Psoas muscle (tissue), 8 donors: Measurements from ENCODE around the gene PRKRIP1. TPM values are rescaled to one million over a fixed set of nuclear protein-coding genes. Genes with fewer than 3 reads are reported as not detected.
"Not testable (repeated sequence)": the region's sequence is repeated elsewhere in the genome, so short reads cannot be mapped to it uniquely, and the experiment has no call there.

Experiments used
- ATAC-seq, 4 donors: fragments of 200-7000 bp; cut with Tn5 transposase; one replicate each; pipeline ENCODE4 v1.9.1; 2020; ENCODE audit warnings: moderate library complexity in 3 of 4, mild to moderate bottlenecking in 2 of 4
- DNase-seq, 2 donors: peaks; one replicate each; pipeline ENCODE4 v3.0.0-alpha.2; 2020
- H3K27ac ChIP-seq: fragments of 200-600 bp; one replicate; pipeline ENCODE4 v1.8.0; 2022
- H3K27me3 ChIP-seq, 3 donors: fragments of 200-600 bp in 1 of 3; one replicate each; pipeline versions ENCODE4 v1.6.1 to v1.8.0; 2013 to 2022; ENCODE audit warnings: low read length in 2 of 3, mild to moderate bottlenecking in 2 of 3, moderate library complexity in 1 of 3; ENCODE audit not compliant: insufficient read depth in 3 of 3
- H3K36me3 ChIP-seq, 2 donors: fragments of 200-600 bp in 1 of 2; one replicate each; pipeline versions ENCODE4 v1.6.1 to v1.8.0; 2013 to 2022; ENCODE audit warnings: low read depth in 1 of 2, mild to moderate bottlenecking in 1 of 2, moderate library complexity in 1 of 2; ENCODE audit not compliant: insufficient read depth in 1 of 2
- H3K4me1 ChIP-seq: fragments of 200-600 bp; one replicate; pipeline ENCODE4 v1.8.0; 2022
- H3K4me3 ChIP-seq: fragments of 200-600 bp; one replicate; pipeline ENCODE4 v1.8.0; 2022; ENCODE audit warnings: mild to moderate bottlenecking
- H3K9me3 ChIP-seq: fragments of 200-600 bp; one replicate; pipeline ENCODE4 v1.8.0; 2022
- CTCF ChIP-seq: fragments of 200-600 bp; IDR thresholded peaks from one replicate; pipeline ENCODE4 v1.8.0; 2022; ENCODE audit warnings: antibody characterized with exemption
- WGBS, 3 donors: extraction: QIAGEN DNeasy Blood & Tissue Kit; methylation state at CpG; one replicate each; pipeline versions ENCODE4 v1.1.6 to v1.1.7; 2013; 5-methylcytosine and 5-hydroxymethylcytosine counted together
- intact Hi-C, 2 donors: fragments of 100-400 bp; cut with DNase I; formaldehyde crosslinking; loops; one replicate each; pipeline versions ENCODE4 v1.11.0 to v1.14.2; 2022
- polyA plus RNA-seq, 3 donors: library from polyadenylated mRNA; stranded (reverse); fragments of 200-250 nt; gene quantifications; one replicate each; pipeline ENCODE4 v1.2.3, GENCODE V29; 2013
- total RNA-seq, 4 donors: library from RNA; stranded (reverse); fragmentation: NEBNext Ultra II Directional in 2 of 4; extraction: Animal tissue kit (Norgen Biotek cat#: 25700) in 2 of 4; gene quantifications; one replicate each; pipeline versions ENCODE4 v1.2.1 to v1.2.4, GENCODE V29; 2021 to 2023
- donor health status: healthy with polysubstance abuse.
- donor health status: DM: no; HTN: no; CAD: no; lungs with moderate emphysema.
- donor health status: Bipolar disorder and iron deficiency.
- donor health status: healthy.
- donor health status: DM: yes; HTN: yes; CAD: no.
- donor health status: DM: no; HTN: no; CAD: no.
- donor health status: DM: no; HTN: no; CAD: no.
- donor health status: DM: yes; HTN: yes; CAD: no.

The PRKRIP1 gene
- total and polyA plus RNA-seq, 7 donors, result 9.7 to 20.4 (median 15.8) TPM

- Histone ChIP-seq H3K27ac (no peak overlapping the region), H3K27me3 (no peaks in the 10 kb centered on the region), H3K9me3 (no peaks in the 10 kb centered on the region), H3K4me3 (no peak overlapping the region), H3K4me1 (peaks cover 8% of the 10 kb centered on the region), H3K36me3 (peaks cover 6 to 96% of the 10 kb centered on the region in 2 donors)
- ATAC-seq, result no peak
- DNase-seq, result no peak
- intact Hi-C loops, result no loop called here
- WGBS, 3 donors, result 91 to 96% (median 92%) methylated on average over 6 of the region's 6 CpGs
- TF ChIP-seq CTCF, result no peak
Observed at GRCh38 chr7:102407910-102408309, 11.7 kb downstream of the PRKRIP1 start.

DNA sequence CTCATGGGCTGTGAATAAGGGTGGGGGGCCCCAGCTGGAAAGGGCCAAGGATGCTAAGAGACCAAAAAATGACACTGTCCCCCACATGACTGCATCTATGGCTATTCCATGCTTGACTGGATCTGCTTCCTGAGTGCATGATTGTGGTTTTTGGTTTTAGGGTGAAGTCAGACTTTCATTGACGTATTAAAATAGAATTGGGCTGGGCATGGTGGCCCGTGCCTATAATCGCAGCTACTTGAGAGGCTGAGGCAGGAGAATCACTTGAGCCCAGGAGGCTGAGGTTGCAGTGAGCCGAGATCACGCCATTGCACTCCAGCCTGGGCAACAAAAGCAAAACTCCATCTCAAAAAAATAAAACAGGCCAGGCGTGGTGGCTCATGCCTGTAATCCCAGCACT, 12.4 kb downstream of the PRKRIP1 start:
- H3K4me3 ChIP-seq, DNase-seq, H3K9me3 ChIP-seq, H3K27ac ChIP-seq, ATAC-seq, intact Hi-C loops, H3K27me3 ChIP-seq: not testable (repeated sequence)
- peaks cover 6 to 94% of the 10 kb centered on the region in 2 donors for H3K36me3 ChIP-seq
- peaks cover 10% of the 10 kb centered on the region for H3K4me1 ChIP-seq
- WGBS, 3 donors, result 92 to 98% (median 95%) methylated on average over 6 of the region's 6 CpGs

DNA sequence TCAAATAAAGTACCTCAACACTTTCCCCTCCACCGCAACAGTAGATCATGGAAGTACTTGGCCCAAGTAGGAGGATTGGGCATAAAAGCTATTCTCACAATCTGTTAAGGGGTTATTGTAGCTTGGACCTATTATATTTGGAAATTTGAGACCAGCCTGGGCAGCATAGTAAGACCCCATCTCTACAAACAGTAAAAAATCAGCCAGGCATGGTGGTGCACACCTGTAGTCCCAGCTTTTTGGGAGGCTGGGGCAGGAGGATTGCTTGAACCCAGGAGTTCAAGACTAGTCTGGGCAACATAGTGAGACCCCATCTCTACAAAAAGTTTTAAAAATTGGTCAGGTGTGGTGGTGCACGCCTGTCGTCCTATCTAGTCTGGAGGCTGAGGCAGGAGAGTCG, 13.2 kb downstream of the PRKRIP1 start:
- Histone ChIP-seq H3K27me3 (no peaks in the 10 kb centered on the region), H3K9me3 (no peaks in the 10 kb centered on the region), H3K4me1 (peaks cover 10% of the 10 kb centered on the region), H3K27ac (no peak overlapping the region), H3K36me3 (peaks cover 6 to 93% of the 10 kb centered on the region in 2 donors), H3K4me3 (no peak overlapping the region)
- WGBS, 3 donors, result 97 to 99% (median 98%) methylated on average over 4 of the region's 4 CpGs
- no peak for ATAC-seq
- no peak for TF ChIP-seq CTCF
- intact Hi-C loops, result no loop called here
- no peak for DNase-seq

GRCh38 chr7:102410123-102410522, 14.0 kb downstream of the PRKRIP1 start:
- DNase-seq, result no peak
- Histone ChIP-seq H3K4me3 (no peak overlapping the region), H3K9me3 (no peaks in the 10 kb centered on the region), H3K4me1 (peaks cover 10% of the 10 kb centered on the region), H3K27me3 (no peaks in the 10 kb centered on the region), H3K27ac (no peak overlapping the region), H3K36me3 (peaks cover 6 to 93% of the 10 kb centered on the region in 2 donors)
- intact Hi-C loops, result loop anchor here (5.0 kb wide), 2 partner anchors 42 to 52 kb away; partner anchors contain the start of genes ALKBH4 (in 1 of the 2) and LRWD1 (in 1 of the 2)
- ATAC-seq, result no peak
- 70 to 73% (median 71%) methylated on average over 6 of the region's 6 CpGs for WGBS, 3 donors
- no peak for TF ChIP-seq CTCF

GRCh38 chr7:102410918-102411317, 14.8 kb downstream of the PRKRIP1 start:
- Histone ChIP-seq H3K27ac (no peak overlapping the region), H3K36me3 (peaks cover 6 to 93% of the 10 kb centered on the region in 2 donors), H3K4me1 (peaks cover 10% of the 10 kb centered on the region), H3K9me3 (no peaks in the 10 kb centered on the region), H3K27me3 (no peaks in the 10 kb centered on the region), H3K4me3 (no peak overlapping the region)
- DNase-seq, result no peak
- intact Hi-C loops, result loop anchor here (5.0 kb wide), 2 partner anchors 41 to 51 kb away; partner anchors contain the start of genes ALKBH4 (in 1 of the 2) and LRWD1 (in 1 of the 2)
- ATAC-seq, result no peak
- no peak for TF ChIP-seq CTCF
- WGBS, 3 donors, result 95 to 97% (median 96%) methylated on average over 5 of the region's 5 CpGs
